G401 (cell line): ENCODE data around the gene IGF1R. TPM values are rescaled to one million over a fixed set of nuclear protein-coding genes. Genes with fewer than 3 reads are reported as not detected.

Experiments used
- DNase-seq: peaks from one replicate; pipeline ENCODE4 v3.0.0-alpha.2; 2015; ENCODE audit warnings: low spot score
- in situ Hi-C: cut with HindIII; loops from 2 replicates; pipeline ENCODE4 v1.10.0; 2016; ENCODE audit warnings: low sequenced_read_pairs, mixed read lengths
- total RNA-seq: library from RNA; depleted of rRNA; stranded (reverse); fragments of >200 nt; shearing (Covaris generic); gene quantifications from 2 replicates; pipeline ENCODE4 v1.2.3, GENCODE V29; 2014

Gene IGF1R
- total RNA-seq, 1 experiment from 2014 or later = 21.0 TPM

DNA sequence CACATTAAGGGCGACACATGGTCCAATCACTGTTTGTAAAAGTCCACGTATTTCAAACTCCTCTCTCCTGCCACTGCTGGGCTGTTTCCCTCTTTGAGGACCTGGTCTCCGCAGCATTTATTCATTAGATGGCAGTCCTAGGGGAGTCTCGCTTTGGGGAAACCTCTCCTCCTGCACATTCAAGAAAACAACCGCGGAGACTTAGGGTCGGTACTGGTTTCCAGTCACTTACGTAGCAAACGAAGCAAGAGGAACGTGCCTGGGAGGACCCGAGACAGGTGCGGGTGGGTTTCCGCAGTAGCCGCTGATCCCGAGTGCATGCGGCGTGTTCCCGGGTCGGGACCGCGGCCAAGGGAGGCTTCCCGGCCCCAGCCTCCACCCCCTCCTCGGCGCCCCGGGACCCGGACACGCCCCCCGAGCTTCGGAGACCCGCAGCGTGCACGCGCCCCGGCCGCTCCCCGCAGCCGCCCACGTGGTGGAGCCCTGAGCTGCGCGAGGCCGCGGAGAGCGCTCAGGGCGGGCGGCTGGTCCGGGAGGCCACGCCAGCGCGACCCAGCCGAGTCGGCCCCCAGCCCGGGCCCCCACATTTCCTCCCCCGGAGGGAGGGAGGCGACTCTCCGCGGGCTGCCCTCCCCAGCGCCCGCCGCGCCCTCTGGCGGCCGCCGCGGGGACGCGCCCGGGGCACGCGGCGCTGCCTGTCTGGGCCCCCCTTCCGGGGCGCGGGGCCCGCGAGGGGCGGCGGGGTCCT, 1.1 kb upstream of the IGF1R start:
- peak; percentile 73 for DNase-seq
- in situ Hi-C loops = no loop called here

DNA sequence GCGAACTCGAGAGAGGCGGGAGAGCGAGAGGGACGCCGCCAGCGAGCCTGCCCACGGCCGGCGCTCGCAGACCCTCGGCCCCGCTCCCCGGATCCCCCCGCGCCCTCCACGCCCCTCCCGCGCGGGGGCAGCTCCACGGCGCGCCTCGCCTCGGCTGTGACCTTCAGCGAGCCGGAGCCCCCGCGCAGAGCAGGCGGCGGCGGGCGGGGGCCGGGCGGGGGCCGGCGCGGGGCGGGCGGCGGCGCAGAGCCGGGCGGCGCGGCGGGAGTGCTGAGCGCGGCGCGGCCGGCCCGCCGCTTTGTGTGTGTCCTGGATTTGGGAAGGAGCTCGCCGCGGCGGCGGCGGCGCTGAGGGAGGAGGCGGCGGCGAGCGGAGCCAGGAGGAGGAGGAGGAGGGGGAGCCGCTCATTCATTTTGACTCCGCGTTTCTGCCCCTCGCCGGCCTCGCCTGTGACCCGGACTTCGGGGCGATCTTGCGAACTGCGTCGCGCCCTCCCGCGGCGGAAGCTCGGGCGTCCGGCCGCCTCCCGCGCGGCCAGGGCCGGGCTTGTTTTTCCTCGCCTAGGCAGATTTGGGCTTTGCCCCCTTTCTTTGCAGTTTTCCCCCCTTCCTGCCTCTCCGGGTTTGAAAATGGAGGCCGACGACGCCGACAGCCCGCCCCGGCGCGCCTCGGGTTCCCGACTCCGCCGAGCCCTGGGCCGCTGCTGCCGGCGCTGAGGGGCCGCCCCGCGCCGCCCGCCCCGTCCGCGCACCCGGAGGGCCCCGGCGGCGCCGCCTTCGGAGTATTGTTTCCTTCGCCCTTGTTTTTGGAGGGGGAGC, 524 bp downstream of the IGF1R start:
- peak; percentile 64 for DNase-seq
- in situ Hi-C loops = no loop called here

DNA sequence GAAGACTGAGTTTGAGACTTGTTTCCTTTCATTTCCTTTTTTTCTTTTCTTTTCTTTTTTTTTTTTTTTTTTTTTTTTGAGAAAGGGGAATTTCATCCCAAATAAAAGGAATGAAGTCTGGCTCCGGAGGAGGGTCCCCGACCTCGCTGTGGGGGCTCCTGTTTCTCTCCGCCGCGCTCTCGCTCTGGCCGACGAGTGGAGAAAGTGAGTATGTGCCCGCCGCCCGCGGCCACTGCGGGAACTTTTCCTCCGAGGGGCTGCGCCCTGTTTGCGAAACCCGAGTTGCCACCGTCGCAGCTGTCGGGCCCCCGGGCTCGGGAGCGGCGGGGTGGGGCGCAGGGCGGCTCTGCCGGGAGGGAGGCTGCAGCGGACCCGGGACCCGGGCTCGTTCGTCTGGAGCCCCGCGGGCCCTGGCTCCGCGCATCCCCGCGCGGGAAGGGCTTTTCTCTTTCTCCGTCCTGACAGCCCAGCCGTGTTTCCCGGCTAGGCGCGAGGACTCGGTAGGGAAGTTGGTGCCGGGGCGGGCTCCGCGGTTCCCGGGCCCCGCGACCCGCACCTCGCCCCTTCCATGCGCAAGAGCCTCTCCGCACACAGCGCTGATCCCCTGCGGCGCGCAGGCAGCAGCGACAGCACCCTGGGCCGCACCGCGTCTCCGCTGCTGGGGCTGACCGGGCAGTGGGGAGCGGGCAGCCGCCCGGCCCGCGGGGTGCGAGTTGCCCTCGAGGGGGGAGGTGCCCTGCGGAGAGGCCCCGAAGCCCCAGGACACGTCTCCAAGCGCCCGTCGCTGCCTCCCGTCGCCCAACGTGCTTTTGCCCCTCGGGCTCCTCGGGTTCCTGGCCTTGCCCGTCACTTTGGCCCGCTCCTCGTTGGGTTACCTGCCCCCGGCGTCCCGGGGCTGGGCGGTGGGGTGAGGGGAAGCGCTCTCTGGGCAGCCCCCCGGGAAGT, 1.4 kb downstream of the IGF1R start:
- in situ Hi-C loops = loop anchor here (25.0 kb wide), 1 partner anchor 187 kb away; no protein-coding TSS in a partner anchor
- no peak for DNase-seq

DNA sequence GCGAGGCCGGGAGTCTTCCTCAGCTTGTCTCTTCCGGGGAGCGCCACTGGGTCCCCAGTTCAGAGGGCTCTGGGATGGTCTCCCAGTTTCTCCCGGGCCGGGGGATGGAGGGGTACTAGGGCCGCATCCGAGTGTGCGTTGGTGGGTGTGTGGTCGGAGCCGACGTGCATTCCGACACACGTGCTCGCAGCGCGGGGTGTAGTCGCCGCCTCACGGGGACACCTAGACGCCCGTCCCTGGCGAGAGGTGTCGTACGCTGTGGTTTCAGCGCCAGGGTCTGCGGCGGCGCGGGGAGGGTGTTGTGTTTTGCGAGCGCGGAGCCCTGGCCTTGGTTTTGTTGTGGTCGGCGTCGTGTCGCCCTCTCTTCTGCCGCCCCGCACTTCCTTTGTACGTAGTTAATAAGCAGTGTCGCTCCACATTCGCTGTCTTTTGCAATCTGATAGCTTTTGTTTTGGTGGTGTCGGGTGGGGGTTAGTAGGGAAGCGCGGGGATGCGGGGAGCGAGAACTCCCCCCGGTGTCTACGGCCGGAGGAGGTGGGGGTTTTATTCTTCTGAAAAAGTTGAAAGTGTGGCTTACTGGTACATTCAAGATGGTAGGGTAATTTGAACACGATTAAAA, 2.2 kb downstream of the IGF1R start:
- in situ Hi-C loops = loop anchor here (25.0 kb wide), 1 partner anchor 188 kb away; no protein-coding TSS in a partner anchor
- DNase-seq = peak; percentile 40

GRCh38 chr15:98651036-98651481, 2.7 kb downstream of the IGF1R start:
- in situ Hi-C loops = loop anchor here (25.0 kb wide), 1 partner anchor 189 kb away; no protein-coding TSS in a partner anchor

DNA sequence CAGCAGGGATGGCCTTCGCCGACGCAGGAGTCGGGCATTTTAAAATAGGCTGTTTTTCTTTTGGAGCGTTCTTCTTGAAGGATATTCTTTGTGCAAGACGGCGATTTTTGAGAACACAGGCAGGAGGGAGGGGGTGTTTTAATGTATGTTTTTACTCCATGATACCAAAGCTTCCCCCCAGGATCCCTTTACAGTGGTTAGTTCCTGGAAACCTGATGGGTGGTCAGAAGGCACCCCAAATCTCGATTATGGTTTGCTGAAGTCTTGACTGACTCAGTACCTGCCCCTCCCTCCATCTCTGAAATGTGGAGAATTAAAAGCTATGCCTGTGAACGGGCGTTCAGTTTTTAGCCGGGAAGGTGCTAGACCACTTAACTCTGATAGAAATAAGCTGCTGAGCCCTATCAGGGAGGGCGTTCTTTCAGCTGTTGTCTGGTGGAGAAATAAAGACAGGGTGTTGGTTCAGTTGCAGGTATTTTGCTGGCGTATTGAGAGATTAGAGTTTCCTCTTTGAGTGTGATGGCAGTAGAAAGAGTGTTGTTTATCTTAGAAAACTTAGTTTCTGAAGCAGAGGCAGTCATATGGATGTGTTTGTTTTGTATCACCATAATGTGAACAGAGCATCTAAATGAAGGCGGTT, 3.4 kb downstream of the IGF1R start:
- no peak for DNase-seq
- in situ Hi-C loops = loop anchor here (25.0 kb wide), 1 partner anchor 189 kb away; no protein-coding TSS in a partner anchor

More at GRCh38 chr15:98651036-98651481, 2.7 kb downstream of the IGF1R start:
- no peak for DNase-seq

GRCh38 chr15:98653686-98654085, 5.3 kb downstream of the IGF1R start:
- no peak for DNase-seq
- in situ Hi-C loops = loop anchor here (25.0 kb wide), 1 partner anchor 191 kb away; no protein-coding TSS in a partner anchor

- DNase-seq = no peak
- in situ Hi-C loops = loop anchor here (25.0 kb wide), 1 partner anchor 193 kb away; no protein-coding TSS in a partner anchor
These were observed 6.5 kb downstream of the IGF1R start for GRCh38 chr15:98654790-98655360.

DNA sequence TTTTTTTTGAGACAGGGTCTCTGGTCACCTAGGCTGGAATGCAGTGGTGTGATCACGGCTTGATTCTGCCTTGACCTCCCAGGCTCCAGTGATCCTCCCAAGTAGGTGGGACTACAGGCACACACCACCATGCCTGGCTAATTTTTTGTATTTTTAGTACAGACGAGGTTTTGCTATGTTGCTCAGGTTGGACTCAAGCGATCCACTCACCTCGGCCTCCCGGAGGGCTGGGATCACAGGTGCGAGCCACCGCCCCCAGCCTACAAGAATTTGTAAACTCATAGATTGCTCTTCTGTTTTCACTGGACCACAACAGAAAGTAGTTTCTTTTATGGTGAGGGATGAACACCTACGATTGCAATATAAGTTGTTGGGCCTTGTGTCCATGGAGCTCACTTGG, 7.4 kb downstream of the IGF1R start:
- in situ Hi-C loops = loop anchor here (25.0 kb wide), 1 partner anchor 193 kb away; no protein-coding TSS in a partner anchor
- DNase-seq = no peak

GRCh38 chr15:98657721-98658120, 9.4 kb downstream of the IGF1R start:
- in situ Hi-C loops = loop anchor here (25.0 kb wide), 1 partner anchor 195 kb away; no protein-coding TSS in a partner anchor
- DNase-seq = no peak

- DNase-seq = peak; percentile 80
- in situ Hi-C loops = loop anchor here (25.0 kb wide), 1 partner anchor 197 kb away; no protein-coding TSS in a partner anchor
These were observed 10.7 kb downstream of the IGF1R start for GRCh38 chr15:98658831-98659699.

- in situ Hi-C loops = loop anchor here (25.0 kb wide), 1 partner anchor 198 kb away; no protein-coding TSS in a partner anchor
- no peak for DNase-seq
These were observed 11.7 kb downstream of the IGF1R start for GRCh38 chr15:98660055-98660454.

DNA sequence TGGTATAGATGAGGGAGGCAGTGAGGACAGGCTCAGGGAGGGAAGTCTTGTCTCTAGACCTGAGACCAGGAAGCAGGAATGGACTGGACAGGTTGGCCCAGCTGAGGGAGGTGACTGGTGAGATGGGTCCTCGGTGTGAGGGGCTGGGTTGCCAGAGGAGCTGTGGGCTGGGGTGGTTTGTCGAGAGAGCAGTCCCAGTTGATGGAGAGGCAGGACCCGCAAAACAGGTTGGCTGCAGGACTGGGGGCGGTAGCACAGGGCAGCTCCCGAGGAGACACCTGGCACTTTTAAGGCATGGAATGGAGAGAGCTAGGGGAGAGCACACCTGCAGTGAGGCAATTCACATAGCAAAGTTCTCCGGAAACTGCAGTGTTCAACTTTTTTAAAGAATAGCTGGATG, 14.7 kb downstream of the IGF1R start:
- in situ Hi-C loops = loop anchor here (25.0 kb wide), 1 partner anchor 201 kb away; no protein-coding TSS in a partner anchor
- DNase-seq = no peak

DNA sequence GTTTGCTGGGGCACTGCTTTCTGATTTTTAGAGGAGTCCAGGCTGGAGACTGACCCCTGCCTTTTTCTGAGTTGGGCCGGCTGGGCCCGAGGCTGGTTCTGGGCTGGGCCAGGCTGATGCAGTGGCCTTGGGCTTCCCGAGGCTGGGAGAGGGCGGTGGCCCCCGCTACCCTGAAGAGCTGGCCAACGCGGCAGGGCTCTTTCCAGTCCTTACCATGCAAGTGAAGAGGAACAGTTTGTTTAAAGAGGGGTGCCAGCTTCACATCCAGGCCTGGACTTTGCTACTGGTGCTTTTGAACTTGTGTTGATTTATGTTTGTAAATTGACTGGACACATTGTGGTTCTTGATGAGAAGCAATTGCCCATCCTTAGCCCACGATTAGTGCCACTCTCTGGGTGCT, 15.3 kb downstream of the IGF1R start:
- in situ Hi-C loops = loop anchor here (25.0 kb wide), 1 partner anchor 201 kb away; no protein-coding TSS in a partner anchor

GRCh38 chr15:98666441-98666840, 18.1 kb downstream of the IGF1R start:
- no peak for DNase-seq
- in situ Hi-C loops = loop anchor here (25.0 kb wide), 1 partner anchor 204 kb away; no protein-coding TSS in a partner anchor

More for the DNA sequence above, 15.3 kb downstream of the IGF1R start:
- no peak for DNase-seq

GRCh38 chr15:98666841-98667240, 18.5 kb downstream of the IGF1R start:
- in situ Hi-C loops = loop anchor here (25.0 kb wide), 1 partner anchor 205 kb away; no protein-coding TSS in a partner anchor
- DNase-seq = no peak
